Omental fat pad (tissue), 4 donors: ENCODE data around the gene CACNB1. TPM values are rescaled to one million over a fixed set of nuclear protein-coding genes. Genes with fewer than 3 reads are reported as not detected.

Experiments
- ATAC-seq: fragments of 150-250 bp; one replicate; pipeline ENCODE4 v1.9.1; 2016; ENCODE audit warnings: mild to moderate bottlenecking, moderate library complexity; ENCODE audit not compliant: low FRiP score
- DNase-seq: peaks from one replicate; pipeline ENCODE4 v3.0.0-alpha.2; 2019; ENCODE audit warnings: low spot score
- total RNA-seq, 4 donors: library from RNA; depleted of rRNA; stranded (reverse); fragments of >200 nt; gene quantifications; one replicate each; pipeline ENCODE4 v1.1.0, GENCODE V29; 2016
- TF ChIP-seq, protein P1 (sequence below), 3 donors: fragments of 450-650 bp; IDR thresholded peaks; one replicate each; pipeline ENCODE4 v1.5.1; 2016 to 2017; ENCODE audit warnings: antibody characterized with exemption in 3 of 3, mild to moderate bottlenecking in 3 of 3, moderate library complexity in 2 of 3

The CACNB1 gene
- total RNA-seq, 4 donors from 2014 or later, result 3.2 to 3.7 (median 3.5) TPM

DNA sequence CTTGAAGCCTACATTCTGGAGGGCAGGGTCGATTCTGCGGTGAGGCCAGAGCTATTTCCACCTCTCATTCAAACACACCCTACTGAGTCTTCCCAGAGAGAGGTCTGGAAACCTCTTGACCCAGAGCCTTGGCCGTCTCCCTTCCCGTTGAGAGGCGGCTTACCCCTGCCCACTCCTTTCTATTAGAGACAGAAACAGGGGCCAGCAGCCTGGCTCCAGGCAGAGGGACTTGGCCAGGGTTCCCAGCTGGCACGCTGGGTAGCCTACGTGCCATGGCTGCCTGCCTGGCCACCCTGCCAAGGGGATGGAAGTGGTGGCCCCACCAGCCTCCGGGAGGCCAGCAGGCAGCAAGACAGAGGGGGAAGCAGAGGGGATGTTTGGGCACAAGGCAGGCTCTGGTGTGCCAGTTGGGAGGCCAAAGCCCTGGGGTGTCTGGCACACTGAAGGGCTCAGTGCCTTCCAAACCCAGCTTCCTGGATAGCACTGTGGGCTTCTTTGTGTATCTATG is 22.2 kb upstream of the CACNB1 start:
- TF ChIP-seq, protein P1, sequence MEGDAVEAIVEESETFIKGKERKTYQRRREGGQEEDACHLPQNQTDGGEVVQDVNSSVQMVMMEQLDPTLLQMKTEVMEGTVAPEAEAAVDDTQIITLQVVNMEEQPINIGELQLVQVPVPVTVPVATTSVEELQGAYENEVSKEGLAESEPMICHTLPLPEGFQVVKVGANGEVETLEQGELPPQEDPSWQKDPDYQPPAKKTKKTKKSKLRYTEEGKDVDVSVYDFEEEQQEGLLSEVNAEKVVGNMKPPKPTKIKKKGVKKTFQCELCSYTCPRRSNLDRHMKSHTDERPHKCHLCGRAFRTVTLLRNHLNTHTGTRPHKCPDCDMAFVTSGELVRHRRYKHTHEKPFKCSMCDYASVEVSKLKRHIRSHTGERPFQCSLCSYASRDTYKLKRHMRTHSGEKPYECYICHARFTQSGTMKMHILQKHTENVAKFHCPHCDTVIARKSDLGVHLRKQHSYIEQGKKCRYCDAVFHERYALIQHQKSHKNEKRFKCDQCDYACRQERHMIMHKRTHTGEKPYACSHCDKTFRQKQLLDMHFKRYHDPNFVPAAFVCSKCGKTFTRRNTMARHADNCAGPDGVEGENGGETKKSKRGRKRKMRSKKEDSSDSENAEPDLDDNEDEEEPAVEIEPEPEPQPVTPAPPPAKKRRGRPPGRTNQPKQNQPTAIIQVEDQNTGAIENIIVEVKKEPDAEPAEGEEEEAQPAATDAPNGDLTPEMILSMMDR (IDR thresholded peaks at IDR 0.05), result no peak
- ATAC-seq (no peak), DNase-seq (no peak)

DNA sequence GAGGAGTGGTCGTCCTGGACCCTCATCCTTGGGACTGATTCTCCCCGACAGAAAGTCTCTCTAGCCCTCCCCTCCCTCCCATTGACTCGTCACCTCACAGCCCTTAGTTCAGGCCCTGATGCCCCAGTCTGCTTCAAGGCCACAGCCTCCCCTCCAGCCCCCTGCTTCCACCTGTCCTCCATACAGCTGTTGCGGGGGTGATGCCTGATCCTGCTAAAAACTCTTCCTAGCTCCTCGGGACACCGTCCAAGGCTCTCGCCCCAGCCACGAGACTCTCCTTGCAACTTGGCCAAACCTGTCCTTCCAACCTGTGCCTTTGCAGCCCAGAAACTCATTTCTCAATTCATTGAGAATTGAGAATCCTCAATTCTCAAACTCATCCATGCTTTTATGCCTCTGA is 21.4 kb upstream of the CACNB1 start:
- no peak for DNase-seq
- TF ChIP-seq, protein P1 (IDR thresholded peaks at IDR 0.05), result no peak

GRCh38 chr17:39217734-39218369 is 20.4 kb upstream of the CACNB1 start:
- DNase-seq, result no peak
- ATAC-seq, result no peak
- TF ChIP-seq, protein P1 (IDR thresholded peaks at IDR 0.05), result no peak

More for the DNA sequence above, 21.4 kb upstream of the CACNB1 start:
- no peak for ATAC-seq

DNA sequence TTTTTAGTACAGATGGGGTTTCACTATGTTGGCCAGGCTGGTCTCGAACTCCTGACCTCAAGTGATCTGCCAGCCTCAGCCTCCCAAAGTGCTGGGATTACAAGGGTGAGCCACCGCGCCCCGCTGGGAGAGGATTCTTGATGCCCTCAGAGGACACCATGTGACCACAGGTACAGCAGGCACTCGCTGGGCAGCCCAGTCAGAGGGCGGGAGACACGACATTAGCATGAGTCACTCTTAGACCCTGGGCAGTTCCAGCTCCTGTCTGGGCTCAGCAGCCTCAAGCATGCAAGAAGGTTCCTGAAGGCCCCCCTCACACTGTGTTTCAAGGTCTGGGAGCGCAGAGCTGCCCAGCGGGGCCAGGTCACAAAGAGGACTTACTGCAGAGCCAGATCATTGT is 16.4 kb upstream of the CACNB1 start:
- TF ChIP-seq, protein P1 (IDR thresholded peaks at IDR 0.05), result no peak
- ATAC-seq, result no peak
- DNase-seq, result no peak

DNA sequence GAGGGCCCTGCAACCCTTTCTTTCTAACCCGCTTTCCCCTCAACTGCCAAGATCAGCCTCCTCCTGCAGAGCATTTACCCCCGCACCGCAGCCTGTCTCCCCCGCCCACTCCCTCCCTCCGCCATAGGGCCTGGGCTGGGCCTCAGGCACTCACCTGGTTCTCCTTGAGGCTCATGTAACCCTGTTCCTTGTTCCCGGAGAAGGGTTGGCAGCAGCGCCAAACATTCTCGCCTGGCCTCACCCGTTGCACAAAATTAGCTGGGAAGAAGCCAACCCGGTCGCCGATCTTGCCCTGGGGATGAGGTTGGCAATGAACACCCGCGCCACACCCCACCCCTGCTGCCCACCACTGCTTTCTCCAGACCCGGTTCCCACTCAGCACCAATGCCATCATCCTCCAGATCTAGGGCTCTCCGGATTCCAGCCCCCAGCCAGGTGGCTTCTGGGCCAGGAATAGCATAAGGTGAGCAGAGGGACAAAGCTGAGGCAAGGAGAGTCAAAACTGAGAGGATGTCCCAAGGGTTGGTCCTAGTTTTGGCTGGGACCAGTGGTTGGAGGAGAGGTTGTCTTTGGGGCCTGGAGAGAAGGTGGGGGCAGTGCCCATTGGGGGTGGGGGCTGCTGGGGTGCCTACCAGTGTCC is 15.5 kb upstream of the CACNB1 start:
- ATAC-seq (no peak), DNase-seq (no peak)
- TF ChIP-seq, protein P1 (IDR thresholded peaks at IDR 0.05), result no peak

- TF ChIP-seq, protein P1 (IDR thresholded peaks at IDR 0.05), result no peak
- DNase-seq (no peak), ATAC-seq (no peak)
These were observed 14.8 kb upstream of the CACNB1 start for GRCh38 chr17:39212195-39212810.
